GM12892 (cell line): Measurements from ENCODE around the gene ADAMTS2.

Experiments
- DNase-seq: peaks from one replicate; pipeline ENCODE4 v3.0.0; 2011; ENCODE audit not compliant: insufficient read length
- FAIRE-seq: peaks from 2 replicates; lab custom pipeline; 2011; peaks lifted over from hg19 to GRCh38; lab: Jason Lieb, UNC
- POLR2A ChIP-seq: IDR thresholded peaks from 2 replicates; pipeline ENCODE4 v1.6.1; 2011; ENCODE audit warnings: low read depth, low read length, control low read depth
- POLR2AphosphoS5 ChIP-seq: IDR thresholded peaks from 2 replicates; pipeline ENCODE4 v1.6.1; 2011; ENCODE audit warnings: low read depth, low read length, control low read depth
- TAF1 ChIP-seq: IDR thresholded peaks from 2 replicates; pipeline ENCODE4 v1.6.1; 2011; ENCODE audit warnings: low read depth, mild to moderate bottlenecking, control low read depth, low read length, borderline replicate concordance

The ADAMTS2 gene

DNA sequence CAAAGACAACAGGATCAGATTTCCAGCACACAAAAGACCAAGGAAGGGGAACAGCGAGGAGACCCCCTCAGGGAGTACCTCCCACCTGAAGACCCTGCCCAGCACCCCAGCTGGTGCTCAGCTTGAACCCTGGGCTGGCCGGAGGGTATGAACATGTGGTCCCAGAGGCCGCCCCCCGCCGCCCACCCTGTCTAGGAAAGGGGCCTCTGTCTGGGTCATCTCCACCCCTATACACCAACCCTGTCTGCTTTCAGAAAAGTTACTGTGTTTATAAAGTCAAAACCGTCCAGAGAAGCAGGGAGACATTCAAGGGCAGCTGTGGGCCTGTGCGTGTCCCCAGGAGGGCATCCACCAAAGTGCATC lies 72.2 kb downstream of the ADAMTS2 start:
- DNase-seq = no peak
- TF ChIP-seq TAF1 = no peak
- TF ChIP-seq POLR2A = no peak
- TF ChIP-seq POLR2AphosphoS5 = no peak
- no peak for FAIRE-seq

- no peak for FAIRE-seq
- TF ChIP-seq POLR2AphosphoS5 = no peak
- no peak for TF ChIP-seq POLR2A
- TF ChIP-seq TAF1 = no peak
Measured at GRCh38 chr5:179272326-179273072, 72.8 kb downstream of the ADAMTS2 start.

DNA sequence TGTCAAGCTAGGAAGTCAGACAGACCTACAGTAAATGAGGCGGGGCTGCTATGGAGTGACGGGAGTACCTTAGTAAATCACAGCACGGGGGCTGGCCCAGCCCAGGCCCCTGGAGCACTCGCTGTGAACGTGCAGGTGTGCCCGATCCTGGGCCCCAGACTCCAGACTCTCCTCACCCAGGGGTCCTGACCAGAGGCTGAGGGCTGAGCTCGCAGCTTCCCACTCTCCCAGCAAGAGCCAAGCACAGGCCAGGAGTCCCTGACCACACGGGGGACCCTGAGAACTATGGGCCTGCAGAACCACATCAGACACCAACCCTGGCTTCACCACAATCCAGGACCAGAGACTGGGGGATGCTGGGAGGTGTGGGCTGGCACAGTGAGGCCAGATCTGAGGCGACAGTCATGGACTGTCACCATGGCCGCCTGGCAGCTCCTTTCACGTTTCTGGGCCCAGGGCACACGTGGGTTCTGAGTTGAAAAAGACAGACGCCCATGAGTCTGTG lies 73.4 kb downstream of the ADAMTS2 start:
- no peak for DNase-seq
- FAIRE-seq = no peak
- TF ChIP-seq POLR2A (no peak), TAF1 (no peak), POLR2AphosphoS5 (no peak)

More at GRCh38 chr5:179272326-179273072, 72.8 kb downstream of the ADAMTS2 start:
- DNase-seq = no peak

GRCh38 chr5:179271428-179271734 lies 73.9 kb downstream of the ADAMTS2 start:
- TF ChIP-seq POLR2AphosphoS5 (no peak), TAF1 (no peak), POLR2A (no peak)
- no peak for DNase-seq
- no peak for FAIRE-seq

- no peak for DNase-seq
- TF ChIP-seq POLR2A = no peak
- TF ChIP-seq TAF1 = no peak
- TF ChIP-seq POLR2AphosphoS5 = no peak
- no peak for FAIRE-seq
Measured at GRCh38 chr5:179270581-179271427, 74.5 kb downstream of the ADAMTS2 start.

DNA sequence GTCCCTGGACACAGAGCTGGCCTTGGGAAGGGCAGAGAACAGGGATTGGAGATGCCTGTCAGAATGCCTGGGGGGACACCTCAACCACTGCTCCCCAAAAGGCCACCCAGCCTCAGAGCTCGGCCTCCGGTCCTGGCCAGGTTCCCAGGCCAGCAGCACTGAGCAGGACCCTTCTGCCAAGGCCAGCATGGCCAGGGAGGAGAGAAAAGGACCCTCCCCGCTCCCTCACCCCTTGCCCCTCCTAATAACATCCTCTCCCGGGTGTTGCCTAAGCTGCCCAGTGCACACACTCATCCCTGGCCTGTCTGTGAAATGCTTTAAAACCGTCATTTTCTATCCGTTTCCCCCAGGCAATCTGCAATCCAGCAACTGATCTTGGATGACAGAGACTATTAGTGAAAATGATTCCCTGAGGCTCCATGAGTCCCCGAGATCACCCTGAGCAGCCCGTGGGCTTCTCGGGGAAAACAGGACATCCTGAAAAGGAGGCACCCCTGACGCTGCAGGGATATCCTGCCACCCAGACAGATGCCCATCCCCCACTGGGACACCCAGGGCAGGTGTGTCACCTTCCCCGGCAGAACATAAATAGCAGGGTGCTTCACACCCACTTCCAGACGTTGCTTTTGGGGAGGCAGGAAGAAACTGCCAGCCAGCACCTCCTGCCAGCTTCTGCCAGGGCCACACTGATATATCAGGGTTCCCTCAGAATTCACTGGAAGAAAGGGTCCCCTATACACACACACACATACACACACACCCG lies 75.3 kb downstream of the ADAMTS2 start:
- no peak for DNase-seq
- FAIRE-seq = no peak
- TF ChIP-seq POLR2A (no peak), TAF1 (no peak), POLR2AphosphoS5 (no peak)

DNA sequence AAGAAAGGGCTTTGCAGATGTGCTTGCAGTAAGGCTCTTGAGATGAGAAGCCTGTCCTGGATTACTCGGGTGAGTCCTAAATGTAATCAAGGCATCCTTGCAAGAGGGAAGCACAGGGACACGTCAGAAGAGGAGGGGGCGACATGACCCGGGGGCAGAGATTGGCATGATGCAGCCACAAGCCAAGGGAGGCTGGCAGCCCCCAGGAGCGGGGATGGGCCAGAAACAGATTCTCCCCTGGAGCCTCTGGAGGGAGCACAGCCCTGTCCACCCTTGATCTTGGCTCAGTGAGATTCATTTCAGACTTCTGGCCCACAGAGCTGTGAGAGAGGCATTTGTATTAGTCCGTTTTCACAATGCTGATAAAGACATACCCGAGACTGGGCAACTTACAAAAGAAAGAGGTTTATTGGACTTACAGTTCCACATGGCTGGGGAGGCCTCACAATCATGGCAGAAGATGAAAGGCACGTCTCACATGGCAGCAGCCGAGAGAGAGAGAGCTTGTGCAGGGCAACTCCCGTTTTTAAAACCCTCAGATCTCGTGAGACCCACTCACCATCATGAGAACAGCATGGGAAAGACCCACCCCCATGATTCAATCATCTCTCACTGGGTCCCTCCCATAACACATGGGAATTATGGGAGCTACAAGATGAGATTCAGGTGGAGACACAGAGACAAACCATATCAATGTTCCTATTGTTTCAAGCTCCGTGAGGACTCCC lies 76.1 kb downstream of the ADAMTS2 start:
- TF ChIP-seq TAF1 = no peak
- TF ChIP-seq POLR2AphosphoS5 = no peak
- TF ChIP-seq POLR2A = no peak
- FAIRE-seq (no peak), DNase-seq (no peak)

GRCh38 chr5:179268399-179268952 lies 76.8 kb downstream of the ADAMTS2 start:
- FAIRE-seq (no peak), DNase-seq (no peak)
- no peak for TF ChIP-seq TAF1
- no peak for TF ChIP-seq POLR2A
- no peak for TF ChIP-seq POLR2AphosphoS5

- no peak for TF ChIP-seq POLR2AphosphoS5
- no peak for TF ChIP-seq TAF1
- TF ChIP-seq POLR2A = no peak
- no peak for DNase-seq
- FAIRE-seq = no peak
Measured at GRCh38 chr5:179267671-179268083, 77.6 kb downstream of the ADAMTS2 start.

DNA sequence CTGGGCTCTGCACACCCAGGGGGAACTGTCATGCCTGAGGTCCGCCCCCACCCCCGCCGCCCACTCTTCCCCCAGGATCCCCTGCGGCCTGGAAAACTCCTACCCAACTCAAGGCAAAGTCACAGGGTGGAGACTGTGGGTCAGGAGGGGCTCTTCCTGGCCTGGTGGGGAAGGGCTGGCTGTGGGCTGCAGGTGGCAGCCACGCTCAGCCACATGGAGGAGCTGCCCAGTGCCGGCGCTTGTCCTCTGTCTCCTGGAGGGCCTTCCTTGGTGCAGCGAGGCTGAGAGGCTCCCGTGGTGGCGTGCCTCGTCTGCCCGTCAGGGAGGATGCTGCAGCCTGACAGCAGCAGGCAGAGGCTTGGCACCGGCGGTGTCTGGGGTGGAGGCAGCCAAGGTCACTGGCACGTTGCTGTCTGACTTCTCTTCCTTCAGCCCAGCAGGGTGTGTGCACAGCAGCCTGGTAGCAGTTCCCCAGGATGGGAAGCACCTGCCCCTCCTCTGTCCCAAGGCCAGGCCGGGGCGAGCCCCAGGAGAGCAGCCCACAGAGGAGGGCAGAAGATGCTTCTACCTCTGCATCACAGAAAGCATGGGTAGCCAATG lies 78.1 kb downstream of the ADAMTS2 start:
- no peak for TF ChIP-seq TAF1
- TF ChIP-seq POLR2AphosphoS5 = no peak
- TF ChIP-seq POLR2A = no peak
- no peak for DNase-seq
- no peak for FAIRE-seq
